ENCODE data around the gene ETFB. TPM values are rescaled to one million over a fixed set of nuclear protein-coding genes. Genes with fewer than 3 reads are reported as not detected.

ETFB gene
- total RNA-seq, 3 donors from 2014 or later = 65.8 to 74.9 (median 73.3) TPM

DNA sequence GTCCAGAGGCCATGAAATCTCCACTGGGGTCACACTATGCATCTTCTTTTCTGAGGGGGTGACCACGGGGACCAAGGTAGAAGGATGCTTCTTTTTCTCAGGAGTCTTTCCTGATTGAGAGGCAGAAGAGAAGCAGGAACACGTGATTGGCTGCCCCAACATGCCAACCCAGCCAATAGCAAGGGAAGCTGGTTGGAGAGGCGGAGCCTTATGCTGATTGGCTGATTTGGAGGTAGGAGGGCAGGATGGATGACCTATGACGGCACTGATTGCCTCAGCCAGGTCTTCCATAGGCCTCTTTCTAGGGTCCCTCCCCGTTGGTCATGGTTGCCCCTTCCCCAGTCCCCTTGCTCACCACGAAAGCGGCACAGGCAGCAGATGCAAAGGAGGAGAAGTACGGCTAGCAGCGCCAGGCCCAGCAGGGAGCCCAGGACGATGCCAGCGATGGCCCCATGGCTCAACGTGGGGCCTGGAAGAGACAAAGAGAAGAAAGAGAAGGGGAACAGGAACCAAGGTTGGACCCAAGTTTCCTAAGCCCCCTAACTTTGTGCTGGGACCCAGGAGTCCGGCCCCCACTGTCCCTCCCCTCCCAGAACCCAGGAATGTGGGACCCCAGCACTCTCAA, 32.2 kb downstream of the ETFB start:
- no peak for DNase-seq
- ATAC-seq = no peak
- H3K27me3 Mint-ChIP-seq (ENCODE audit: low read depth) = peaks cover 22% of the 10 kb centered on the region
- H3K4me1 Mint-ChIP-seq (ENCODE audit: low read depth) = peaks cover 4% of the 10 kb centered on the region
- H3K4me3 Mint-ChIP-seq = no peak overlapping the region
- peaks cover 7% of the 10 kb centered on the region for H3K36me3 Mint-ChIP-seq (ENCODE audit: insufficient read depth)
- H3K9me3 Mint-ChIP-seq = peaks cover 4% of the 10 kb centered on the region

DNA sequence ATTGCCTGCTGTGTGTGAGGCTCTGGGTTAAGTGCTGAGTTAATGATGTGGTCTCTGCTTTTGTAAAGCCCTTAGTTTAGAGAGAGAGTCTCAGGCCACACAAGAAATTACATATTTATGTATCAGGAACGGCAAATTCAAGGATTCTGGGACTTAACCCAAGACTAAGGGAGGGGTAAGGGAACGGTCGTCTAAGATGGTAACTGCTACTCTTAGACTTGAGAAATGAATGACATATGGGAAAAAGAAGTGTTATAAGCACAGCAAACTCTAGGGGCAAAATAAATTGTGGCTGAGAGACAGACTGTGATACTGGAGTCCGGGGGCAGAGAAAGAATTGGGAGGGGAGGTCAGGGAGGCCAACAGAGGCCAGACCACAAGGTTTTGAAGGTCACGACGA, 34.5 kb downstream of the ETFB start:
- Mint-ChIP-seq H3K36me3 (ENCODE audit: insufficient read depth) (peaks cover 7% of the 10 kb centered on the region), H3K4me1 (ENCODE audit: low read depth) (peaks cover 5% of the 10 kb centered on the region), H3K4me3 (no peak overlapping the region), H3K27me3 (ENCODE audit: low read depth) (peaks cover 42% of the 10 kb centered on the region), H3K9me3 (peaks cover 4% of the 10 kb centered on the region)
- no peak for ATAC-seq
- no peak for DNase-seq

- peaks cover 47% of the 10 kb centered on the region for H3K27me3 Mint-ChIP-seq (ENCODE audit: low read depth)
- H3K36me3 Mint-ChIP-seq (ENCODE audit: insufficient read depth) = peaks cover 7% of the 10 kb centered on the region
- no peak for DNase-seq
Measured at GRCh38 chr19:51331193-51331592, 35.0 kb downstream of the ETFB start.

GRCh38 chr19:51330366-51330765, 35.8 kb downstream of the ETFB start:
- Mint-ChIP-seq H3K27me3 (ENCODE audit: low read depth) (peaks cover 55% of the 10 kb centered on the region), H3K36me3 (ENCODE audit: insufficient read depth) (peaks cover 7% of the 10 kb centered on the region)
- no peak for ATAC-seq

More at GRCh38 chr19:51331193-51331592, 35.0 kb downstream of the ETFB start:
- Mint-ChIP-seq H3K9me3 (peaks cover 4% of the 10 kb centered on the region), H3K4me3 (no peak overlapping the region), H3K4me1 (ENCODE audit: low read depth) (peaks cover 5% of the 10 kb centered on the region)
- ATAC-seq = no peak

GRCh38 chr19:51329411-51329810, 36.8 kb downstream of the ETFB start:
- H3K4me3 Mint-ChIP-seq = no peak overlapping the region
- no peak for ATAC-seq
- H3K4me1 Mint-ChIP-seq (ENCODE audit: low read depth) = peaks cover 5% of the 10 kb centered on the region
- no peak for DNase-seq
- H3K27me3 Mint-ChIP-seq (ENCODE audit: low read depth) = peaks cover 63% of the 10 kb centered on the region
- peaks cover 4% of the 10 kb centered on the region for H3K9me3 Mint-ChIP-seq
- H3K36me3 Mint-ChIP-seq (ENCODE audit: insufficient read depth) = peaks cover 7% of the 10 kb centered on the region

More at GRCh38 chr19:51330366-51330765, 35.8 kb downstream of the ETFB start:
- Mint-ChIP-seq H3K4me3 (no peak overlapping the region), H3K4me1 (ENCODE audit: low read depth) (peaks cover 5% of the 10 kb centered on the region), H3K9me3 (peaks cover 4% of the 10 kb centered on the region)
- no peak for DNase-seq

DNA sequence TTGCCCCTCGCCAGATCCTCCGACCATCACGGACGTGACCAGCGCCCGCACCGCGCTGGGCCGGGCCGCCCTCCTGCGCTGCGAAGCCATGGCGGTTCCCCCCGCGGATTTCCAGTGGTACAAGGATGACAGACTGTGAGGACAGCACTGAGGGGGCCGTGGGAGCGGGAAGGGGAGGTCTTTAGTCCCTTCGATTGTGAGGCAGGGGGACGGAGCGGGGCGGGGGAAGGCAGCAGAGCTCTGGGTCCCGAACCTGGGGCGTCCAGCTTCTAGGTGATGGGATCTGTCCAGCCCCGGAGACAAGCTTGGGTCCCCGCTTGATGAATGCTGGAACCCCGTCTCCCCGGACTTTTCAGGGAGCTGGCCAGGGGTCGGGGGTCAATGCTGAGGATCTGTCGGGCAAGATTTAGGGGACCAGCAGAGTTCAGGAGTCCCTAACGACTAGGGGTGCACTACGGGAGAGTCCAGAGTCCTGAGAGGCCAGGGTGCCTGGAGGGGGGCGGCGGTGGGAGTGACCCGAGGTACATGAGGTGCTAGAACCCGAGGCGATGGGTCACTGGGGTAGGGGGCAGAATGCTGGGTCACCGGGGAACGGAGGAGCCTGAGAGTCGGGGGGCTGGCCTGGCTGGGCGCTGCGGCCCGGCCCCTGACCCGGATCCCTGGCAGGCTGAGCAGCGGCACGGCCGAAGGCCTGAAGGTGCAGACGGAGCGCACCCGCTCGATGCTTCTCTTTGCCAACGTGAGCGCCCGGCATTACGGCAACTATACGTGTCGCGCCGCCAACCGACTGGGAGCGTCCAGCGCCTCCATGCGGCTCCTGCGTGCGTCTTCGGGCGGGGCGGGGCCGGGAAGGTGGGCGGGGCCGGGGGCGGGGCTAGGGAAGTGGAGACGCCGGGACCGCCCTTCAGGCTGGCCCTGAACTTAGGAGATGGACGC, 38.9 kb downstream of the ETFB start:
- Mint-ChIP-seq H3K4me1 (ENCODE audit: low read depth) (peaks cover 5% of the 10 kb centered on the region), H3K36me3 (ENCODE audit: insufficient read depth) (peaks cover 7% of the 10 kb centered on the region), H3K9me3 (peaks cover 4% of the 10 kb centered on the region), H3K27me3 (ENCODE audit: low read depth) (peaks cover 82% of the 10 kb centered on the region), H3K4me3 (peak overlapping the region; percentile 43)
- DNase-seq (no peak), ATAC-seq (peak; percentile 84 to 90)

DNA sequence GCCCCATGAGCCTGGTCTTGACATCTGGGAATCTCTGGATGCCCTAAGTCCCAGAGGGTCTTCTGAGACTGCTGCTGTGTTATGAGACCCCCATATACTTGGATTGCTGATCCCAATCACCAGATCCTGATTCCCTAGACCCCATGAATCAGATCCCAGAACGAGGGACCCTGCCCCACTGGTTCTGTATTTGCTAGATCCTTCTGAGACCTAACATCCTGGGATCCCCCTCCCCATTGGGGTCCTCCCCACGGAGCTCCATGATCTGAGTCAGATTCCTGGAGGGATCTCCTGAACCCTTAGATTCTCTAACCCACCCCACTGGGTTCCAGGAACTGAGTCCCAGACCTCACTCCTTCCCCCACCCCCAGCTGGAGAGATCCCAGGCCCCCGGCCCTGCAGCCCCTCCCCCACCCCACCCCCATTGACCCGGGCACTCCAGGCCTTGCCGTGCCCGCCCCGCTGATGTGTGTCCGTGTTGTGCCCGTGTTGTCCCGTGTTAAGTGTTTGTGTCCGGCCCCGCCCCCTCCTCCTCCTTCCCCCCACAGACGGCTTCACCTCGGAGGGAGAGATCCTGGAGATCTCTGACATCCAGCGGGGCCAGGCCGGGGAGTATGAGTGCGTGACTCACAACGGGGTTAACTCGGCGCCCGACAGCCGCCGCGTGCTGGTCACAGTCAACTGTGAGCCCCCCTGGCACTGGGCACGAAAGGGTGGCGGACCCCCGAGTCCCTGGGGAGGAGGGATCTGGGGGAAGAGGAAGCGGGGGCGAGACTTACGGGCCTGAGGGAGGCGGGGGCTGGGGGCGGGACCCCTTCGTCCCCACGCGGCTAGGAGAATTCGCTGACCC, 39.7 kb downstream of the ETFB start:
- no peak for ATAC-seq
- Mint-ChIP-seq H3K9me3 (peaks cover 4% of the 10 kb centered on the region), H3K36me3 (ENCODE audit: insufficient read depth) (peaks cover 2% of the 10 kb centered on the region), H3K4me1 (ENCODE audit: low read depth) (peaks cover 5% of the 10 kb centered on the region), H3K4me3 (no peak overlapping the region), H3K27me3 (ENCODE audit: low read depth) (peaks cover 76% of the 10 kb centered on the region)
- no peak for DNase-seq

GRCh38 chr19:51325161-51325976, 40.8 kb downstream of the ETFB start:
- Mint-ChIP-seq H3K36me3 (ENCODE audit: insufficient read depth) (no peaks in the 10 kb centered on the region), H3K4me3 (no peak overlapping the region), H3K9me3 (no peaks in the 10 kb centered on the region), H3K27me3 (ENCODE audit: low read depth) (peaks cover 72% of the 10 kb centered on the region), H3K4me1 (ENCODE audit: low read depth) (peaks cover 5% of the 10 kb centered on the region)
- ATAC-seq = no peak
- DNase-seq = no peak

DNA sequence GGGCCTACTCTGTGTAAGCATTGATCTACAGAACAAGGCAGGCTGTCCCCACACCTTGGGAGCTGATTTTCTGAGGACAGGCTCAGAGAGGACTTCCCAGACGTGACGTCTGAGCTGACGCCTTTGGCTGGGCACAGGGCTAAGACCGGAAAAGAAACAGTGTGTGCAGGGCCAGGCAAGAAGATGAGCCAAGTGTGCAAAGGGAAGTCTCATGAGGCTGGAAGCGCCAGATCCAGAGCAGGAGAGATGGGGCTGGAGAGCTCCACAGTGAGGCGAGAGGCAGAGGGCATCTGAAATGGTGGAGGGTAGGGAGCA, 42.1 kb downstream of the ETFB start:
- no peaks in the 10 kb centered on the region for H3K36me3 Mint-ChIP-seq (ENCODE audit: insufficient read depth)
- DNase-seq = no peak
- ATAC-seq = no peak
- no peak overlapping the region for H3K4me3 Mint-ChIP-seq
- H3K27me3 Mint-ChIP-seq (ENCODE audit: low read depth) = peaks cover 63% of the 10 kb centered on the region
- H3K9me3 Mint-ChIP-seq = no peaks in the 10 kb centered on the region
- peaks cover 5% of the 10 kb centered on the region for H3K4me1 Mint-ChIP-seq (ENCODE audit: low read depth)

DNA sequence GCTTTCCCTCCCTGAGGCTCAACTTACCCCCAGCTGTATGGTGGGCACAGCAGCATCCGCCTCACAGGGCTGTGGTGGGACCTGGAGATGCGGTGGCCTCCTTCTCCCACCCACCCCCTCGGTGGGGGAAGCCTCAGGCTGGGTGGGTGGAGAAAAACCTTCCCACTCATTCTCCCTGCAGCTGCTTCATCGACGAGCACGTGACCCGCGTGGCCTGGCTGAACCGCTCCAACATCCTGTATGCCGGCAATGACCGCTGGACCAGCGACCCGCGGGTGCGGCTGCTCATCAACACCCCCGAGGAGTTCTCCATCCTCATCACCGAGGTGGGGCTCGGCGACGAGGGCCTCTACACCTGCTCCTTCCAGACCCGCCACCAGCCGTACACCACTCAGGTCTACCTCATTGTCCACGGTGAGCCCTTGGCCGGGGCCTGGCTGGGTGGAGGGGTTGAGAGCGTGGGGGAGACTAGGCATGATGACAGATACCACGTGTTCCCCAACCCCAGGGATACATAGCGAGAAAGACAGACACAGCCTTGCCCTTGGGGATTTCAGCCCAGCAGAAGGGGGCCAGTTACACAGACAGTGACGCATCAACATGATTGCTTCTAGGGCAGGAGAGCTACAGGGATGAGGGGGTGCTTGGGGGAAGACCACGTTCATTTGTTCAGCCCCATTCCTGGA, 42.6 kb downstream of the ETFB start:
- Mint-ChIP-seq H3K4me1 (ENCODE audit: low read depth) (peaks cover 5% of the 10 kb centered on the region), H3K27me3 (ENCODE audit: low read depth) (peaks cover 60% of the 10 kb centered on the region), H3K4me3 (no peak overlapping the region), H3K36me3 (ENCODE audit: insufficient read depth) (no peaks in the 10 kb centered on the region), H3K9me3 (no peaks in the 10 kb centered on the region)
- DNase-seq (no peak), ATAC-seq (no peak)

GRCh38 chr19:51321799-51322198, 44.4 kb downstream of the ETFB start:
- Mint-ChIP-seq H3K36me3 (ENCODE audit: insufficient read depth) (no peaks in the 10 kb centered on the region), H3K4me3 (no peak overlapping the region), H3K27me3 (ENCODE audit: low read depth) (peaks cover 56% of the 10 kb centered on the region), H3K9me3 (no peaks in the 10 kb centered on the region), H3K4me1 (ENCODE audit: low read depth) (no peaks in the 10 kb centered on the region)
- DNase-seq (no peak), ATAC-seq (no peak)

DNA sequence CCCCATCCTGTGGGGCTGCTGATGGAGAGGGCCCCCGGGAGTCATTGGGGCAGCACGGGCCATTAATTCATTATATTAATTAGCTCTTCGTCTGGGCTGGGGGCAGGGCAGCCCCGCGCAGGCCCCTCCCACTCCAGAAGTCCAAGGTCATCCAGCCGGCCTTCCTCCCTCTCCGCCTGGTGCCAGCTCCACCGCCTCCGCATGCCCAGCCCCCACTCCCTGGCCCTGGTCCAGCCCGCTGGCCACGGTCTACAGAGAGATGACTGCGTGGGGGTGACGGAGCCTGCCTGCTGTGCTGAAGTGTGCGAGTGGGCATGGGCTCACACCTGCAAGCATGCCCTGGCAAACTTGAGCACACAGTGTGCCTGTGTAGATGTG, 45.9 kb downstream of the ETFB start:
- Mint-ChIP-seq H3K4me3 (no peak overlapping the region), H3K27me3 (ENCODE audit: low read depth) (peaks cover 43% of the 10 kb centered on the region), H3K9me3 (no peaks in the 10 kb centered on the region), H3K36me3 (ENCODE audit: insufficient read depth) (no peaks in the 10 kb centered on the region), H3K4me1 (ENCODE audit: low read depth) (no peaks in the 10 kb centered on the region)
- ATAC-seq = no peak
- DNase-seq = no peak

- Mint-ChIP-seq H3K4me3 (no peak overlapping the region), H3K36me3 (ENCODE audit: insufficient read depth) (no peaks in the 10 kb centered on the region)
- no peak for ATAC-seq
Measured at GRCh38 chr19:51319649-51320279, 46.4 kb downstream of the ETFB start.

More at GRCh38 chr19:51319649-51320279, 46.4 kb downstream of the ETFB start:
- Mint-ChIP-seq H3K9me3 (peaks cover 2% of the 10 kb centered on the region), H3K4me1 (ENCODE audit: low read depth) (no peaks in the 10 kb centered on the region), H3K27me3 (ENCODE audit: low read depth) (peaks cover 44% of the 10 kb centered on the region)
- DNase-seq = no peak

Data from activated T-cell treated with anti-CD3 and anti-CD28 coated beads, Interleukin-2, amount 50 U/mL, for 4 hours (primary cell).